NOMO-1 treated with dmso at 0.1 percent for 144 hours (cell line): ENCODE results near the gene UBA6.
"Not testable (repeated sequence)": the region's sequence is repeated elsewhere in the genome, so short reads cannot be mapped to it uniquely, and the experiment has no call there.

Experiments
- DNase-seq: peaks from one replicate; lab custom pipeline; 2025; ENCODE audit not compliant: unreplicated experiment; lab: John Stamatoyannopoulos, UW

The UBA6 gene

GRCh38 chr4:67714248-67714583 is 13.3 kb upstream of the UBA6 start:
- no peak for DNase-seq

GRCh38 chr4:67713529-67714247 is 12.7 kb upstream of the UBA6 start:
- no peak for DNase-seq

GRCh38 chr4:67712650-67713528 is 11.9 kb upstream of the UBA6 start:
- no peak for DNase-seq

- DNase-seq = no peak
These were observed 11.2 kb upstream of the UBA6 start for GRCh38 chr4:67712000-67712625.

DNA sequence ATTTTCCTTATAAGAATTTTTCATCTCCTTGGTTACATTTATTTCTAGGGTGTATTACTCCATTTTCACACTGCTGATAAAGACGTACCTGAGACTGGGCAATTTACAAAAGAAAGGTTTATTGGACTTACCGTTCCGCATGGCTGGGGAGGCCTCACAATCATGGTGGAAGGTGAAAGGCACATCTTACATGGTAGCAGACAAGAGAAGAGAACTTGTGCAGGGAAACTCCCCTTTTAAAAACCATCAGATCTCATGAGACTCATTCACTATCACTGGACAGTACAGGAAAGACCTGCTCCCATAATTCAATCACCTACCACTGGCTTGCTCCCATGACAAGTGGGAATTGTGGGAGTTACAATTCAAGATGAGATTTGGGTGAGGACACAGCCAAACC is 5.7 kb upstream of the UBA6 start:
- not testable (repeated sequence) for DNase-seq

- DNase-seq = no peak
These were observed 3.9 kb upstream of the UBA6 start for GRCh38 chr4:67704843-67705242.

GRCh38 chr4:67702166-67702565 is 1.2 kb upstream of the UBA6 start:
- no peak for DNase-seq

DNA sequence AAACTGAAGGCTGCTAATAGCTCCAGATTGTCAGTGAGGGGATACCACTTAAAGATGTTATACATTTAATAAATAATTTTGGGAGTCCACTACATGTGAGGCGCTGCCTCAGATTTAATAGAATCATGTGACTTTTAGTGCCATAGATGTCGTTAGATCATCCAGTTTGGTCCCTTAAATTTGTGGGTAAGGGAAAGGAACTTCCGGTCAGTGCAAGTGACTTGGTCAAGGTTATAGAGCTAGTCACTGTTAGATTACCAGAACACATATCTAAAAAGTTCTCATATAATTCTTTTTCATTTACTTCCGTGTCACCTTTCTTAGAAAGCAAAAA is 529 bp upstream of the UBA6 start:
- DNase-seq = no peak

GRCh38 chr4:67700116-67700737 is 728 bp downstream of the UBA6 start:
- DNase-seq = peak; percentile 4

DNA sequence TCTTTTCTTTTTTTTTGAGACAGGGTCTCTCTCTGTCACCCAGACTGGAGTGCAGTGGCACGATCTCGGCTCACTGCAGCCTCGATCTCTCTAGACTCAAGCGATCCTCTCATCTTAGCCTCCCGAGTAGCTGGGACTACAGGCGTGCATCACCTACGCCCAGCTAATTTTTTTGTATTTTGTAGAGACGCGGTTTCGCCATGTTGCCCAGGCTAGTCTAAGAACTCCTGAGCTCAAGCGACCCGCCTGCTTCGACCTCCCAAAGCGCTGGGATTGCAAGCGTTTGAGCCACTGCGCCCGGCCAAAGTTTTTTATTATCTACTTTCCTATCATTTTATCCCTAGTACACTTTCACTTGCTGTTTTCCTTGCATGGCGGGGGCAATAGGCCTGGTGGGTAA is 1.4 kb downstream of the UBA6 start:
- no peak for DNase-seq

DNA sequence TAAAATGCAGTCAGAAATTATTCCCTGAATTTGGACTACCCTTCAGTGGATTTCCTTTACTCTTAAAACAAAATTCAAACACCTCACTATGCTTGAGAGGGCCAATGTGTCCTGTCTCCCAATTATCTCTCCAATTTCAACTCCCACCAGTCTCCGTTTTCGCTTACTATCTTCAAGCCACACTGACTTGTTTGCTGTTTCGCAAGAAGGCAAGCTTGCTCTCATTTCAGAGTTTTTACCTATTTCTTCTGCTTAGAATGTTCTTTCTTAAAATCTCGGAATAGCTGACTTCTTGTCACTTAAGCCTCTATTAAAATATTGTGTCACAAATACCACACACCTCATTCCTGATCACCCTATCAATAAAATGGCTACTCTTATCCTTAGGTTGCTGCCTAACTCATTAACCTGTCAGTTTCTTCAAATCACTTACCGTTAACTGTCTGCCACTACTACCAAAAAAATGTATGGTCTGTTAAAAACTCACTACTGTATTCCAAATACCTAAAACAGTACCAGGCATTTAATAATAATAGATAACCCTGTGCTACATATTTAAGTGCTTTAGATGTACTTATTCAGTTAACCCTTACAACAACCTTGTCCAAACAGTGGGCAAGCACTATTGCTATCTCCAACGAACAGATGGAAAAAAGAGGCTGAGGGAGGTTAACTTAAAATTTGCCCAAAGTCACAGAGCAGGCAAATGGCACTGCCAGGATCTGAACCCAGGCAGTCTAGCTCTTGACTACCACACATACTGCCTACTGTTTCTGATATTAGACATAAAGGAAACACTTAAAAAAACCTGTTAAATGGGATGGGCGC is 2.9 kb downstream of the UBA6 start:
- DNase-seq = no peak

DNA sequence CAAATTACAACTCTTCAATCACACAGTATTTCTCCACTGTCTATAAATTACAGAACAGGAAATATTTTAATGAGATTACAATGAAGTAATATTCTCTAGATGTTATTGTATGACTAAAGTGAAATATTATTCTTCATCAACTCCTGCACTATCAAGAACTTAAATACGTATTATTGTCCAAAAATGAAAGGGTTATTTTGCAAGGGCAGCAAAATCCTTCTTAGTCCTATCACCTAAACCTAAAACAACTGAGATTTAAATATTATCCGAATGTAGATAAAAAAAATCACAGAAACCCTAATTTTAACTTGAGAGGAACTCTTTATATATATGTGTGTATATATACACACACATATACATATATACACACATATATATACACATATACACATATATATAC is 4.9 kb downstream of the UBA6 start:
- DNase-seq = no peak

GRCh38 chr4:67694662-67695061 is 6.3 kb downstream of the UBA6 start:
- DNase-seq = no peak

GRCh38 chr4:67691328-67691727 is 9.6 kb downstream of the UBA6 start:
- no peak for DNase-seq

GRCh38 chr4:67687636-67688035 is 13.3 kb downstream of the UBA6 start:
- no peak for DNase-seq

- no peak for DNase-seq
These were observed 15.5 kb downstream of the UBA6 start for GRCh38 chr4:67685532-67685859.

- DNase-seq = no peak
These were observed 16.0 kb downstream of the UBA6 start for GRCh38 chr4:67684839-67685531.

- no peak for DNase-seq
These were observed 18.7 kb downstream of the UBA6 start for GRCh38 chr4:67682266-67682665.

DNA sequence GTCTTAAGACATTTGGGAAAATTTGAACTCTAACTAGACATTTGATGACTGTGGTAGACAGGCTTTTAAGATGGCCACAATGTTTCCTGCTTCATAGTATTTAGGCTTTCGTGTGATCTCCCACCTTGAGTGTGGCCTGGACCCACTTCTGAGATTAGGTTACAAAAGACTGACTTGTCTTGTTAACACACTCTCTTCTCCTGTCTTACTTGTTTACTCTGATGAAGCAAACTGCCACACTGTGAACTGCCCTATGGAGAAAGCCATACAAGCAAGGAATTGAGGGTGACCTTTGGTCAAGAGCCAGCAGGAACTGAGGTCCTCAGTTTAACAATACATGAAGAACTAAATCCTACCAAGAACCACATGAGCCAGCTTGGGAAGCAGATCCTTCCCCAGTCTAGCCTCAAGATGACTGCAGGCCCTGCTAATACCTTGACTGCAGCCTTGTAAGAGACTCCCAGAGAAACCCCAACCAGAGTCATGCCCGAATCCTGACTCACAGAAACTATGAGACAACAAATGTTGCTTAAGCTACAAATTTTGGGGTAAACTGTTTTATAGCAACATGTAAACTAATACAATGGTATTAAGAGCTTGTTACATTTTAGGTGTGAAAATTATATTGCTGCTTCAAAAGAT is 20.3 kb downstream of the UBA6 start:
- no peak for DNase-seq

GRCh38 chr4:67678612-67679011 is 22.3 kb downstream of the UBA6 start:
- DNase-seq = no peak
